WERI-Rb-1 (cell line): ENCODE data around the gene BMP5.

ENCODE experiments used
- DNase-seq: peaks from one replicate; pipeline ENCODE4 v3.0.0-alpha.2; 2020
- H3K27ac ChIP-seq: fragments of 250-450 bp; sonication (Bioruptor Pico); 2 replicates; pipeline ENCODE4 v1.5.1; 2020; ENCODE audit warnings: mild to moderate bottlenecking, moderate library complexity
- H3K27me3 ChIP-seq: fragments of 250-450 bp; sonication (Bioruptor Pico); 2 replicates; pipeline ENCODE4 v1.5.1; 2021; ENCODE audit warnings: mild to moderate bottlenecking, low read depth, moderate library complexity; ENCODE audit not compliant: insufficient read depth, severe bottlenecking
- H3K36me3 ChIP-seq: fragments of 250-450 bp; sonication (Bioruptor Pico); 2 replicates; pipeline ENCODE4 v1.5.1; 2020; ENCODE audit warnings: mild to moderate bottlenecking, moderate library complexity
- H3K4me3 ChIP-seq: 2 replicates; pipeline ENCODE4 v1.5.1; 2011; ENCODE audit warnings: low read depth, mild to moderate bottlenecking, control low read depth, low read length
- H3K9me3 ChIP-seq: fragments of 250-450 bp; sonication (Bioruptor Pico); 2 replicates; pipeline ENCODE4 v1.5.1; 2021; ENCODE audit warnings: mild to moderate bottlenecking, moderate library complexity; ENCODE audit not compliant: severe bottlenecking
- CTCF ChIP-seq: IDR thresholded peaks from 2 replicates; pipeline ENCODE4 v1.5.1; 2011; ENCODE audit warnings: low read depth, mild to moderate bottlenecking, control low read depth, inconsistent platforms, low read length

The BMP5 gene

GRCh38 chr6:55841341-55841740 is 34.0 kb downstream of the BMP5 start:
- H3K27me3 ChIP-seq, result no peaks in the 10 kb centered on the region
- H3K9me3 ChIP-seq, result no peaks in the 10 kb centered on the region
- no peak for TF ChIP-seq CTCF
- no peak overlapping the region for H3K27ac ChIP-seq
- H3K4me3 ChIP-seq, result no peak overlapping the region
- DNase-seq, result no peak
- no peaks in the 10 kb centered on the region for H3K36me3 ChIP-seq

DNA sequence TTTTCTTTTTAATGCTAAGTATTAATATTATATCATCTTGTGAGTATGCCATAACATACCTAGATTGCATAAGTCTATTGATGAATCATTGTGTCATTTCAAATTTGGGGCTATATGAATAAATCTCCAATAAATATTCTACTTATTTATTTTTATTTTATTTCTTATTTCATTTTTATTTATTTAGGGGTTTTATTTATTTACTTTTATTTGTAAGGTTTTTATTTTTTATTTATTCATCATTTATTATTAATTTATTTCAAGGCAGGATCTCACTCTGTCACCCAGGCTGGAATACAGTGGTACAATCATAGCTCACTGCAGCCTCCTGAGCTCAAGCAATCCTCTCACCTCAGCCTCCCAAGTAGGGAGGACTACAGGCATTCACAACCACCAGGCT is 36.3 kb downstream of the BMP5 start:
- TF ChIP-seq CTCF, result no peak
- Histone ChIP-seq H3K36me3 (no peaks in the 10 kb centered on the region), H3K27me3 (no peaks in the 10 kb centered on the region), H3K9me3 (no peaks in the 10 kb centered on the region), H3K27ac (no peak overlapping the region), H3K4me3 (no peak overlapping the region)
- DNase-seq, result no peak

DNA sequence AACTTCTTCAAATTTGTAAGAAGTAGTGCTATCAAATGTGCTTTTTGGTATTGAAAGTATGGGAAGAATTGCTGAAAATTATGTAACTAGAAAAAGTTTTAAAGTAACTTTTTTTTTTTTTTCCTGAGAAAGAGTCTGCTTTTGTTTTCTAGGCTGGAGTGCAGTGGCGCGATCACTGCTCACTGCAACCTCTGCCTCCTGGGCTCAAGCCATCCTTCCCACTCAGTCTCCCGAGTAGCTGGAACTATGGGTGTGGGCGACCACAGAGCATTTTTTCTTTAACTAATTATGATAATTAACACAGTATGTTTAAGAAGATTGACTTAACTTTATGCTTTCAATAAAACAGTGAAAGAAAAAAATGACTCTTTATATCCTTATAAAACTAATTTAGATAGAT is 38.4 kb downstream of the BMP5 start:
- no peaks in the 10 kb centered on the region for H3K27me3 ChIP-seq
- no peak overlapping the region for H3K27ac ChIP-seq
- no peak for TF ChIP-seq CTCF
- no peaks in the 10 kb centered on the region for H3K36me3 ChIP-seq
- no peak overlapping the region for H3K4me3 ChIP-seq
- DNase-seq, result no peak
- H3K9me3 ChIP-seq, result no peaks in the 10 kb centered on the region

DNA sequence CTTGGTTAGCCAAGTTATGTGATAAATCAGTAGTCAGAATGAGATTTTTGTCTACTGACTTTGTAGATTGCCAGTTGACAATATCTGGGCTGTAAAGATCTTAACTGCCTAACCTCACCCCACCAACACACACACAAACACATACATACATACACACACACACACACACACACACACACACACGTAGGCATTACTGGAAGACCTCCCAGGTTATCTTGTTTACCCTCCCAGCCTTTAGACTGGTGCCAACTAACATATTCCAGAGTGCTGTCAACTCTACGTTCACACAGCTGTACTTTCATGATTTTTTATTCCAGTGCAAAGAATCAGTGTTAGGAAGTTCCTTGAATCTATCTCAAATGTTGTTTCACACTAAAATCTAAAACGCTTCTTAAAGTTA is 38.9 kb downstream of the BMP5 start:
- Histone ChIP-seq H3K36me3 (no peaks in the 10 kb centered on the region), H3K4me3 (no peak overlapping the region), H3K9me3 (no peaks in the 10 kb centered on the region), H3K27me3 (no peaks in the 10 kb centered on the region), H3K27ac (no peak overlapping the region)
- no peak for DNase-seq
- no peak for TF ChIP-seq CTCF

DNA sequence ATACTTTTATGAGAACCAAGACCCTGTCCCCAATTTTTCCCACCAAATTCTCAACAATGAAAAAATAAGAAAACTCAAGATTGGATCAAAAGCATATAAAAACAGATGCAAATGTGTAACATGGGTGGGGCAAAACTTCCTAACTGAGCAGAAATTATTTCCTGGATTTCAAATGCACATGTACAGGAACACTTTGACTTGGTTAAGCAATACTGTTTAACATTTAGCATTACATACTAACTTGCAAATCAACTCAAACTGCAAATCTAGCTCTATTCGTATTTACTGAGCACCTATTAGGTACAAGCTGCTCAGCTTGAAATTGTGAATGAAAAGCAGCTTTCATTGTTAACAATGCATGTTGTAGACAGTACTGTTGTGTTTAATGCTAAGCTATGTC is 40.2 kb downstream of the BMP5 start:
- no peak for TF ChIP-seq CTCF
- Histone ChIP-seq H3K9me3 (no peaks in the 10 kb centered on the region), H3K27me3 (no peaks in the 10 kb centered on the region), H3K27ac (no peak overlapping the region), H3K36me3 (no peaks in the 10 kb centered on the region), H3K4me3 (no peak overlapping the region)
- DNase-seq, result no peak

DNA sequence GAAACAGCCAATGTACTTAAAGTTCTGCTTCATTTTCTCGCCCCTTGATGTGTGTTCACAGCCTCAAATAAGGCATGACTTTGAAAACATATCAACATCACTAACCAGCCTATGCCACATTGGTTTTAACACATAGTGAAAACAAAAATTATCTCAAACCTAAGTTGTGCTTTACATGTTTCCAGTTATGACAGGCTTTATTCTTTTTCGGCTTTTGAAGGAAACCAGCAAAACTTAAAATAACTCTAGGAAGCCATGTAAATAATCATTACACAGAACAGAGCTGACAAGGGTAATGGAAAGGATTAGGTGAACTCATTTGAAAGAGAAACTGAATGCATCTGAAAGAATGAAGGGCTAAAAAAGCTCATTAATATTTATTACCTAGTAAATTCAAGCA is 42.1 kb downstream of the BMP5 start:
- Histone ChIP-seq H3K4me3 (no peak overlapping the region), H3K27ac (no peak overlapping the region)
- no peak for TF ChIP-seq CTCF

More for the DNA sequence above, 42.1 kb downstream of the BMP5 start:
- H3K9me3 ChIP-seq, result no peaks in the 10 kb centered on the region
- H3K36me3 ChIP-seq, result no peaks in the 10 kb centered on the region
- no peaks in the 10 kb centered on the region for H3K27me3 ChIP-seq
- no peak for DNase-seq
